Nephron progenitor cell (in vitro differentiated cells): Measurements from ENCODE around the gene ZNF263.
A peak's percentile ranks its signal among the peaks of the same experiment; 100 is the strongest.

Experiments used
- DNase-seq: peaks from one replicate; pipeline ENCODE4 v3.0.0; 2021
- H3K27ac Mint-ChIP-seq: 2 replicates; pipeline ENCODE4 v1.8.0; 2021; ENCODE audit warnings: mild to moderate bottlenecking, moderate library complexity, mixed read lengths
- H3K27me3 Mint-ChIP-seq: 2 replicates; pipeline ENCODE4 v1.8.0; 2021; ENCODE audit warnings: mild to moderate bottlenecking, low read depth, mixed read lengths; ENCODE audit not compliant: poor library complexity
- H3K36me3 Mint-ChIP-seq: 2 replicates; pipeline ENCODE4 v1.8.0; 2021; ENCODE audit warnings: low read depth, mixed read lengths
- H3K4me1 Mint-ChIP-seq: 2 replicates; pipeline ENCODE4 v1.8.0; 2021; ENCODE audit warnings: mixed read lengths
- H3K4me3 Mint-ChIP-seq: 2 replicates; pipeline ENCODE4 v1.8.0; 2021; ENCODE audit warnings: mild to moderate bottlenecking, moderate library complexity, mixed read lengths
- H3K9me3 Mint-ChIP-seq: 2 replicates; pipeline ENCODE4 v1.8.0; 2021; ENCODE audit warnings: mild to moderate bottlenecking, moderate library complexity, mixed read lengths
- TF ChIP-seq, protein P1 (sequence below): fragments of 200-600 bp; sonication (generic); IDR thresholded peaks from 2 replicates; pipeline ENCODE4 v1.5.0; 2021; ENCODE audit warnings: antibody characterized with exemption

Gene ZNF263

DNA sequence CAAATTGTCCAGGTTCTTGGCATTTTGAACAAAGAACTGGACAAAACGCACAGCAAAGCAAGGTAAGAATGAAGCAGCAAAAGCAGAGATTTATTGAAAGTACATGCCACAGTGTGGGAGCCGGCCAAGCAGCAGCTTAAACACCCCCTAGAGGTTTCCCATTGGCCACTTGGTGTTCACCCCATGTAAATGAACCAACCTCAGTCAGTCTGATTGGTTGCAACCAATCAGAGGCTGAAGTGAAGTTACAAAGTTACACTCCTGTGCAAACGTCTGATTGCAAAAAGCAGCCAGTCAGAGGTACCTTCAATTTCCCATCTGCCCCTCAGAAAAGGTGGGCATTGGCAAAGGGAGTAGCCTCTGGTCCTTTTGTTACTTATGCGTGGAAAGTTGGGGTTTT, 8.8 kb upstream of the ZNF263 start:
- Mint-ChIP-seq H3K36me3 (no peaks in the 10 kb centered on the region), H3K27me3 (peaks cover 31% of the 10 kb centered on the region), H3K9me3 (peaks cover 30% of the 10 kb centered on the region), H3K27ac (no peak overlapping the region), H3K4me1 (peaks cover 5% of the 10 kb centered on the region), H3K4me3 (no peak overlapping the region)
- TF ChIP-seq, protein P1, sequence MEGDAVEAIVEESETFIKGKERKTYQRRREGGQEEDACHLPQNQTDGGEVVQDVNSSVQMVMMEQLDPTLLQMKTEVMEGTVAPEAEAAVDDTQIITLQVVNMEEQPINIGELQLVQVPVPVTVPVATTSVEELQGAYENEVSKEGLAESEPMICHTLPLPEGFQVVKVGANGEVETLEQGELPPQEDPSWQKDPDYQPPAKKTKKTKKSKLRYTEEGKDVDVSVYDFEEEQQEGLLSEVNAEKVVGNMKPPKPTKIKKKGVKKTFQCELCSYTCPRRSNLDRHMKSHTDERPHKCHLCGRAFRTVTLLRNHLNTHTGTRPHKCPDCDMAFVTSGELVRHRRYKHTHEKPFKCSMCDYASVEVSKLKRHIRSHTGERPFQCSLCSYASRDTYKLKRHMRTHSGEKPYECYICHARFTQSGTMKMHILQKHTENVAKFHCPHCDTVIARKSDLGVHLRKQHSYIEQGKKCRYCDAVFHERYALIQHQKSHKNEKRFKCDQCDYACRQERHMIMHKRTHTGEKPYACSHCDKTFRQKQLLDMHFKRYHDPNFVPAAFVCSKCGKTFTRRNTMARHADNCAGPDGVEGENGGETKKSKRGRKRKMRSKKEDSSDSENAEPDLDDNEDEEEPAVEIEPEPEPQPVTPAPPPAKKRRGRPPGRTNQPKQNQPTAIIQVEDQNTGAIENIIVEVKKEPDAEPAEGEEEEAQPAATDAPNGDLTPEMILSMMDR: no peak
- no peak for DNase-seq

DNA sequence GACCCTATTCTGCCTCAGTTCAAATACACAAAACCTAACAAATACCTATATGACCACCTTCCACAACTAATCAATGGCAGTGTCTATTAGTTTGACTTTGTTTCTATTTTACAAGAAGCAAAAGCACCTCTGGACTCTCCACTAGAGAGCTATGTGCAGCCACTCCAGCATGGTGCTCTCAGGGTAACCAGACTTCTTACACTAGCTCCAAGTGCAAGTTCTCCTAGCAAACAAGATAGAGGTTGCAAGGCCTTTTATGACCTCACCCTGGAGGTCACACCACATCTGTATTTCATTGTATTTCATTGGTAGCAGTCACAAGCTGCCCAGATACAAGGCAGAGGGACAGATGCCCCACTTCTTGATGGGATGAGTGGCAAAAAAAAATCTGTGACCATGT, 8.3 kb upstream of the ZNF263 start:
- TF ChIP-seq, protein P1: no peak
- Mint-ChIP-seq H3K4me3 (no peak overlapping the region), H3K27ac (no peak overlapping the region), H3K9me3 (peaks cover 27% of the 10 kb centered on the region), H3K4me1 (peaks cover 5% of the 10 kb centered on the region), H3K27me3 (peaks cover 31% of the 10 kb centered on the region), H3K36me3 (no peaks in the 10 kb centered on the region)
- no peak for DNase-seq

DNA sequence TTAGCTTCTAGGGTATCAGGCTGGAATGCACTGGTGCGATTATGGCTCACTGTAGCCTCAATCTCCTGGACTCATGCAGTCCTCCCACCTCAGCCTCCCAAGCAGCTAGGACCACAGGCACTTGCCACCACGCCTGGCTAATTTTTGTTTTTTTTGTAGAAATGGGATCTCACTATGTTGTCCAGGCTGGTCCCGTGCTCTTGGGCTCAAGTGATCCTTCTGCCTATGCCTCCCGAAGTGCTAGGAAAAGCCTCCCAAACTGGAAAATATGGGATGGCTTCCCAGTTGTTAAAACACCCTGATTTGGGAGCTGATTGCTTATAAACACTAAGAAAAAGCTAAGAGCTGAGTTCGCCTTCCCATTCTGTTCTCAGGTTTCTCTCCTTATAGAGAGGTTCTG, 6.6 kb upstream of the ZNF263 start:
- Mint-ChIP-seq H3K27ac (no peak overlapping the region), H3K9me3 (peaks cover 24% of the 10 kb centered on the region), H3K27me3 (peaks cover 31% of the 10 kb centered on the region), H3K4me1 (peaks cover 5% of the 10 kb centered on the region), H3K4me3 (no peak overlapping the region), H3K36me3 (no peaks in the 10 kb centered on the region)
- TF ChIP-seq, protein P1: no peak
- DNase-seq: no peak

DNA sequence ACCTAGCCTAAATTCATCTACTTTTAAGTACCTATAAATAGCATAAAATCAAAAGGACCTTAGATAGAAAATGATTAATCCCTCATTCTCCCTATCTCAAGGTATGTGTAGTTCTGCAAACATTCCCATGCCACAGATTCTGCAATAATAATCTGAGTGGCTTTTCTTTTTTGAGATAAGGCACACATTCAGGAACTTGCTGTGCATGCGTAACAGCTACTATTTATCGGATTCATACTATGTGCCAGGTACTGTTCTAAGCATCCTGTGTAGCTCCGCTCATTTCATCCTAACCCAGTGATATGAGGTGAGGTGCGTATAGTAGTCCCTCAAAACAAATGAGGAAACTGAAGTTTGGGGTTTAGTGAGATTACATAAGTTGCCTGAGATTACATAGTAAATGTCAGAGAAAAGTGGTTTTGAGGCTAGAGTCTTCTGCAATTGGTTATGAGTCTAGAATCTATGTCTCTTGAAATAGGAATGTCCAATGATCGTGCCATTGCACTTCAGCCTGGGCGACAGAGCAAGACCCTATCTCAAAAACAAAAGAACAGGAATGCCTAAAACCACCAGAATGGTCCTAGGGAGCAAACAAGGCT, 2.0 kb upstream of the ZNF263 start:
- Mint-ChIP-seq H3K27me3 (peaks cover 27% of the 10 kb centered on the region), H3K4me3 (peak overlapping the region; percentile 97), H3K36me3 (peaks cover 27% of the 10 kb centered on the region), H3K27ac (no peak overlapping the region), H3K4me1 (peaks cover 23% of the 10 kb centered on the region), H3K9me3 (peaks cover 37% of the 10 kb centered on the region)
- TF ChIP-seq, protein P1: no peak
- no peak for DNase-seq

DNA sequence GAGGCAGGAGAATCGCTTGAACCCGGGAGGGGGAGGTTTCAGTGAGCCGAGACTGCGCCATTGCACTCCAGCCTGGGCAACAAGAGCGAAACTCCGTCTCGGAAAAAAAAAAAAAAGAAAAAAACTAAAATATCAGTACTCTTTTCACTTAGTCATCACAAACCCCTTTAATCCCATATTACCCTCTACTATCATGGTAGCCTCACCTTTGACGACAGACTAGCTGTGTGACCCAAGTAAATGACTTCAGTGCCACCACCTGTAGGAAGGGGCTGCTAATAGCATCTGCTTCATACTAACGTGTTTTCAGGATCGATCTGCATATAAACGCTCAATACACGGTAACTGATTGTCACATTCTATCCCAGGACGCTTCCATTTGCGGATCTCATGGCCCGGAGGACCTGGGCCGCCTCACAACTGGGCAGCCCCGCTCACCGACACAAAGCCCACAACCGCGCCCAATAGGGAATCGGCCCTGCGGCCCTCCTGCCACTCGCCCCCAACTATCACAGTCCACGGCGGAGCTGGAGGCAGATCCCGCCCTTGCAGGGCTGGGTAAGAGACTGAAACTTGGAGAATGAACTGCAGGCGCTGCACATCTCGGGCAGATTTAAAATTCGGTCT, 1.1 kb upstream of the ZNF263 start:
- H3K4me3 Mint-ChIP-seq: peak overlapping the region; percentile 97
- TF ChIP-seq, protein P1: no peak
- peaks cover 46% of the 10 kb centered on the region for H3K9me3 Mint-ChIP-seq
- H3K36me3 Mint-ChIP-seq: peaks cover 36% of the 10 kb centered on the region
- peaks cover 18% of the 10 kb centered on the region for H3K27me3 Mint-ChIP-seq
- no peak for DNase-seq
- peaks cover 23% of the 10 kb centered on the region for H3K4me1 Mint-ChIP-seq
- H3K27ac Mint-ChIP-seq: peak overlapping the region; percentile 94
